CD4-positive, alpha-beta T cell treated with Interleukin-2 at 100 ng/mL for 4 hours (primary cell): Measurements from ENCODE around the gene BCAP31.

Experiments
- DNase-seq: peaks from one replicate; pipeline ENCODE4 v3.0.0-alpha.2; 2020; ENCODE audit warnings: low spot score

The BCAP31 gene

DNA sequence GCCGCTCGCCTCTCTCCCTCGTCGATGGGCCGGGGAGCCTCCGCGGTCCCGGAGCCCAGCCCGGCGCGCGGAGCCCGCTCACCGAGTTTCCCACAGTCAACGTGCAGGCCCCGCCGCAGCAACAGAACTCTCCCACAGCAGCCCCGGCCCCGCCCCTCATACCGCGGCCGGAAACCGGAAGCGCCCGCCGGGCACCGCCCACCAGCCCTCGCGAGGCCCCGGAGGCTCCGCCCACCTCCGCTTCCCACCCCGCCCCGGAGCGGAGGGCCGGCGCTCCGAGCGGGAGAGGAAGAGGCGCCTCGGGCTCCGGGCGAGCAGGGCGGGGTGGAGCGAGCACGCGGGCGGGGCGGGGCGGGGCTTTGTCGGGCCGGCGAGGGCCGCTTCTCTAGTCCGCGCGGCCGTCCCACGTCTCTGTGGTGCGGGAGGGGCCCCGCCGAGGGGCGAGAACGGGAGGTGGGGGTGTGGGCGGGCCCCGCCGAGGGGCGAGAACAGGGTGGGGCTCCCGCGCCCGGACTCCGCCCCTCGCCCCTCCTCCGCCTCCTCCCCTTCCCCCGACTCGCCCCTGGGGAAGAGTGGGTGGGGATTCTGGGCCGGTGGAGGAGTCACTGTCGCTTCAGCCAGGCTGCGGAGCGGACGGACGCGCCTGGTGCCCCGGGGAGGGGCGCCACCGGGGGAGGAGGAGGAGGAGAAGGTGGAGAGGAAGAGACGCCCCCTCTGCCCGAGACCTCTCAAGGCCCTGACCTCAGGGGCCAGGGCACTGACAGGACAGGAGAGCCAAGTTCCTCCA lies at the start of gene BCAP31, which contains the start of gene ABCD1:
TSS of gene BCAP31 (minus strand) at position 136 of the 787 bp plus-strand sequence. CDS start 1,143 bp downstream, outside the sequence.
TSS of gene ABCD1 (plus strand) at position 605 of the 787 bp plus-strand sequence. CDS start 411 bp downstream, outside the sequence.
- peak; percentile 88 for DNase-seq

DNA sequence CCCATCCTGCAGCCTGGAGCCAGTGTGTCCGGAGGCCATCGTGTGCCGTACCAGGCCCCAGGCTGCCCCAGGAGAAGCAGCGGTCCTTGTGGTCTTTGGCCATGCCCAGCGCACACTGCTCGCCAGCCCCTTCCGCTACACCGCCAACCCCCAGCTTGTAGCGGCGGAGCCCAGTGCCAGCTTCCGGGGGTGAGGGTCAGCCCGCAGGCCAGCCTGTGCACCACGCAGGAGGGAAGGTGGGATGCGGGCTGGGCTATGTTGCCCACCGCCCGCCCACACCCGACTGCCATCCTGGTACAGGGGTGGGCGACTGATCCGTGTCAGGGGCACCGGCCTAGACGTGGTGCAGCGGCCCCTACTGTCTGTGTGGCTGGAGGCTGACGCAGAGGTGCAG lies 49.0 kb upstream of the BCAP31 start:
- no peak for DNase-seq

GRCh38 chrX:153772316-153773217 lies 48.4 kb upstream of the BCAP31 start:
- DNase-seq, result no peak

DNA sequence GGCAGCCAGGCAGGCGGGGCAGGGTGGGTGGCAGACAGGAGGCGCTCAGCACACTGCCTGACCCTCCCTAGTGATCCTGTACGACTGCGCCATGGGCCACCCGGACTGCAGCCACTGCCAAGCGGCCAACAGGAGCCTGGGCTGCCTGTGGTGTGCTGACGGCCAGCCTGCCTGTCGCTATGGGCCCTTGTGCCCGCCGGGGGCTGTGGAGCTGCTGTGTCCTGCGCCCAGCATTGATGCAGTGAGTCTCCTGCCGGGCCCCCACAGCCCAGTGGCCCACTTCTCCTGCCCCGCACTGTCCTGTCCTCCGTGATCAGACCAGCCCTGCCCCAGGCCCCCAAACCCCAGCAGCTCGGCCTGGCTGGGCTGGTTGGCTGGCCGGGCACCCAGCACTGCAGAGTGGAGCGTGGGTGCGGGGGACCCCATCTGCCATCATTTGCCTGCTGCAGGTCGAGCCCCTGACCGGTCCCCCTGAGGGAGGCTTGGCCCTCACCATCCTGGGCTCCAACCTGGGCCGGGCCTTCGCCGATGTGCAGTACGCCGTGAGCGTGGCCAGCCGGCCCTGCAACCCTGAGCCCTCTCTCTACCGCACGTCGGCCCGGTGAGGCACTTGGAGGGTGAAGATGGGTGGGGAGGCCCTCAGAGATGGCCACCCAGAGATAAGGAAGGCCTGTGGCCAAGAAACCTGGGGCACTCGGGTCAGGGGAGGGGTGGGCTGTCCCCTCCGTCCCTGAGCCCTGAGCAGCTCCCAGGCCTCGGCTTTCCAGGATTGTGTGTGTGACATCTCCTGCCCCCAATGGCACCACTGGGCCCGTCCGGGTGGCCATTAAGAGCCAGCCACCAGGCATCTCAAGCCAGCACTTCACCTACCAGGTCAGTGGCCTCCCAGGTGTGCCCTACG lies 47.5 kb upstream of the BCAP31 start:
- DNase-seq, result no peak

DNA sequence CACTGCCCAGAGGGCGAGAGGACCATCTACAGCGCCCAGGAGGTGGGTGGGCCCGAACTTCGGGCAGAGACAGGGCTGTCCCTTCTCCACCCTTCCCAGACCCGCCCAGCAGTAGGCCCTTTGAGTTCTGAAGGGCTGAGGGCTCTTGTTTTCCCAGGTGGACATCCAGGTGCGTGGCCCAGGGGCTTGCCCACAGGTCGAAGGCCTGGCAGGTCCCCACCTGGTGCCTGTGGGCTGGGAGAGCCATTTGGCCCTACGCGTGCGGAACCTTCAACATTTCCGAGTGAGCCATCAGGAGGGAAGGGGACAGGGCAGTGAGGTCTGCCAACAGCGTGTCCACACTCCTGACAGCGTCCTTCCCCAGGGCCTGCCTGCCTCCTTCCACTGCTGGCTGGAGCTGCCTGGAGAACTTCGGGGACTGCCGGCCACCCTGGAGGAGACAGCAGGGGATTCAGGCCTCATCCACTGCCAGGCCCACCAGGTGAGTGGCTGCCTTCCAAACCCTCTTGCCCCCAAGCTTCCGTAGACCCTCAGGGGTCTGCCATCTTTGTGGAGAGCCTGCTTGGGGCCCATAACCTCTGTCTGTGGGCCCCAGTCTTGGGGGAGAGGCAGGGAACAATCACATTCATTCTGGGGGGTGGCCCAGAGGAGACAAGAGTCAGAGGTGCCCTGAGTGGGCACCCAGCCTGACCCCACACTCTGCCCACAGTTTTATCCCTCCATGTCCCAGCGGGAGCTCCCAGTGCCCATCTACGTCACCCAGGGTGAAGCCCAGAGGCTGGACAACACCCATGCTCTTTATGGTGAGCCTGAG lies 46.6 kb upstream of the BCAP31 start:
- DNase-seq, result no peak

DNA sequence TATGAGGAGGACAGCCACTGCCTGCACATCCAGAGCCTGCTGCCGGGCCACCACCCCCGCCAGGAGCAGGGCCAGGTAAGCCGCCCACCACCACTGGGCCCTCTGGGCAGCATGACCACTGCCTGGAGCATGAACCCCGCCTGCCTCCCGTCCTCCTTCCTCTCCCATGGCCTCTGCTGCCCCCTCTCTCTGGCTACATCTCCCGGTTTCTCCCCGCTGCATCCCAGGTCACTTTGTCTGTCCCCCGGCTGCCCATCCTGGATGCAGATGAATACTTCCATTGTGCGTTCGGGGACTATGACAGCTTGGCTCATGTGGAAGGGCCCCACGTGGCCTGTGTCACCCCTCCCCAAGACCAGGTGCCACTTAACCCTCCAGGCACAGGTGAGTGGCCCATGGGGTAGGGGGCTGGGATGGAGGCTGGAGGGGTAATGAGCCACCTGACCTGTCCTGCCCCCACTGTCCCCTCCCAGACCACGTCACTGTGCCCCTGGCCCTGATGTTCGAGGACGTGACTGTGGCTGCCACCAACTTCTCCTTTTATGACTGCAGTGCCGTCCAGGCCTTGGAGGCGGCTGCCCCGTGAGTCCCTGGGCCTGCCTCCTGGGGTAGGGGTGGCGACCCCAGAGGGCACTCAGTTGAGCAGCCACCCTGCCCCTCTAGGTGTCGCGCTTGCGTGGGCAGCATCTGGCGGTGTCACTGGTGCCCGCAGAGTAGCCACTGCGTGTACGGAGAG lies 45.8 kb upstream of the BCAP31 start:
- no peak for DNase-seq

GRCh38 chrX:153769158-153769864 lies 45.1 kb upstream of the BCAP31 start:
- DNase-seq, result no peak

DNA sequence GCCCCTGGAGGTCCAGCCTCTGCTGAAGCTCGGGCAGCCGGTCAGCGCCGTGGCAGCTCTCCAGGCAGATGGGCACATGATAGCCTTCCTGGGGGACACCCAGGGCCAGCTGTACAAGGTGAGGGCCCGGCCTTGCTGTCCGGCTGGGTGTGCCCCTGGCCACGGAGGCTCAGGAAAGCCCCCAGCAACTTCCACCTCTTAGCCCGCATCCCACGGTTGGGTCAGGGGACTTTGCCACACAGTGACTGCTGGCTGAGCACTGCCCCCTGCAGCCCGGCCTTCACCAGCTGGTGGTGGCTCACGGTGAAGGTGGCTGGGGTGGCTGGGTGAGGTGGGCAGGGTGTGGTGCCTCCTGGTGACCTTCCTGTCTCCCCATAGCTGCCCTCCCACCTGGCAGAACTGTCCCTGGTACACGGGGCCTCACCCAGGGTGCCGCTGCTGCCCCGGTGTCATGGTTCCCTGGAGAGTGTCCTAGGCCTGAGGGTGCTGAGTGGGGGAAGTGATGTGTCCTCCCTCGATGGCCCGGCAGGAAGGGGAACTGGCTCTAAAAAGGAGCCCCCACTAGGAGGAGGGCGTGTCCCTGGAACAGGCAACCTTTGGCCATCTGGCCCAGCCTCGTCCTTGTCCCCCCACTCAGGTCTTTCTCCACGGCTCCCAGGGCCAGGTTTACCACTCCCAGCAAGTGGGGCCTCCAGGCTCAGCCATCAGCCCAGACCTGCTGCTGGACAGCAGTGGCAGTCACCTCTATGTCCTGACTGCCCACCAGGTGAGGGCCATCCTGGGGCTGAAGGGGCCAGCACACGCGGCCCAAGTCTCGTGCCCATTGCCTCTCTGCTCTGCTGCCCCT lies 44.3 kb upstream of the BCAP31 start:
- DNase-seq, result no peak

- DNase-seq, result no peak
Measured at GRCh38 chrX:153767674-153768055, 43.5 kb upstream of the BCAP31 start.

GRCh38 chrX:153766871-153767673 lies 42.9 kb upstream of the BCAP31 start:
- no peak for DNase-seq

DNA sequence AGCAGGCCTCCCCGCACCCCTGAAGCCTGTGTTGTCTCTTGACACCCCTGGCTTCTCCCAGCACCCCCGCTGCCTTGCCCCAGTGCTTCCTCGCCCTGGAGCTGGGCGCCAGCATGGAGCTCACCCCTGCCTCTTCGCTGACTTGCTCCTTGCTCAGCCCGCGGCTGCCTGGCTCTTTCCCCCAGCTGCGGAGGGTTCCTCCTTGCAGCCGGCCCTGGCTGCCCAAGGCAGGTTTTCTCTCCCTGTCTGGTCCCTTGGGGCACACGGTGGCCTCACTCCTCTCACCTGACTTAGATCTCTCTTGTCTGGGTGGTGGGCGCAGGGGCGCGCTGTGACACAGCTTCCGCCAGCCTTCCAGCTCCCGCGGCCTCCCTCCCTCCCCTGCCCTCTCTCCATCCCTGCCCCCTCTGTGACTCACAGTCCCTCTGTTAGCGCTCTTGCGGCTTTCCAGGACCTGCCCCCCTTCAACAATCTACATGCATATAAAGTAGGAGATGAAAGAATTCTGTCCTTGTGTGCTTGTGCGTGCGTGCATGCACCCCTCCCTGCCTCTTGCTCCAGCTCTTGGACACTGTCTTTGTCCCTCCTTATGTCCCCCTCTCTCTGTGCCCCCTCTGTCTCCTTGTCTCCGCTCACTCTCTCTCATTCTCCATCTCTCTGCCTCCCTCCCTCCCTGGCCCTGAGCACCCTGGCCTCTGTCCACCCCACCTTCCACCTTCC lies 42.1 kb upstream of the BCAP31 start:
- DNase-seq, result peak; percentile 7

- no peak for DNase-seq
Measured at GRCh38 chrX:153765138-153766079, 41.2 kb upstream of the BCAP31 start.

GRCh38 chrX:153764786-153765137 lies 40.6 kb upstream of the BCAP31 start:
- no peak for DNase-seq

DNA sequence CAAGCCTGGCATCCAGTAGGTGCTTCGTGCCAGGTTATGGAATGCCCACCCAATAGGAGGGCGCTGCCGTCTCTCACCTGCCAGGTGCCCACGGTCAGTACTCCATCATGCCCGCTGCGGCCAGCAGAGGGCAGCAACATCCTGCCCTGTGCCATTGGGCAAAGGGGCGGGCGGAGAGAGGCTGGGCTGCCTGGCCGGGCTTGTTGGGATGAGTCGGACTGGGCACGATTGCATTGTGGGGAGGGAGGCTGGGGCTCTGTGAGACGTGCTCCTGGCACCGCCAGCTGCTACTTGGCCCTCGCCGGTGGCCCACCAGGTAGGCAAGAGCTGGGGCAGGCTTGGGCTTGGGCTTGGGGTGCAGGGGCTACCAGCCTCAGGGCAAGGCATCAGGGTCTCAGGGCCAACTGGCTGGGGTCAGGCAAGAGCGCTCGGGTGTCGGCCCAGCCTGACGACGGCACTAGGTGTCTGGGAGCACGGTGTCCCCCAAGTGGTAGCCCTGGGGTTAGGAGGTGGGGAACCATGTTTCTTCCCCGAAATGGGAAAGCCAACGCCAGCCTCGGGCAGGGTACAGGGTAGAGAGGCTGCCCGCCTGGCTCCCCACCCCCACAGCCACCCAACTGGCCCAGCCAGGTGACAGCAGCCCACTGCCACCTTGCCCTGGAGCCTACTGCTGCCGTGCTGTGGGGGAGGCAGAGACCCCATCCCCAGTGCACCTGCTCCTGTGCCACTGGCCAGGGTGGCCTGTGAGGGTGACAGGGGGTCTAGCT lies 40.0 kb upstream of the BCAP31 start, which contains the start of gene PLXNB3:
TSS of gene PLXNB3 (plus strand) at position 261 of the 767 bp plus-strand sequence. CDS start 1,287 bp downstream, outside the sequence.
- DNase-seq, result peak; percentile 75

DNA sequence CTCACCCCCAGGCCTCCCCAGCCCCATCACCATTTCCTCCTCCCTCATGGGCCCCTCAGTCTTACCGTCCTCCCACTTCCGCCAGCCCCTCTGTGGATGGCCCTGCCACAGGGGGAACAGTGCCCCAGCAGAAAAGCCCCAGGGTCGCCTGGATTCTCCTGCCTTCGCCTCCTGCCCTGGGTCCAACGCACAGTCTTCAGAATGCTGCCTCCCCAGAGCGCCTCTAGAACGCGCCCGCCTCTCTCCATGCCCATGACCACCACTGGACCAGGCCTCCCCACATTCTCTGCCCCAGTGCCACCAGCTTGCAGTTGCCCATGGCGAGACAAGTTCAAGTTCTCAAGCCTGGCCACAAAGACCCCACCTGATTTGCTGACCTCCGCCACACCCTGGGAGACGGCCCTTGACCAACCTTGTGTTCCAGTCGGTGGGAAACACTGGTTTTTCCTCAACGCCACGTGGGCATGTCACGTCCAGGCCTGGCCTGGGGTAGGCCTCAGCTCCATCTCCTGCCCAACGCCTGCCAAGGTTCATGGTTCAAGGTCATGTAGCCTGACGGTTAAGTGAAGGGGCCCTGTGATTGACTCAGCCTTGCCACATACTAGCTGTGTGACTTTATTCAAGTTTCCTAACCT lies 39.2 kb upstream of the BCAP31 start:
- DNase-seq, result no peak
